Ureter (tissue), 1 donor: ENCODE results near the gene PHLDA3. TPM values are rescaled to one million over a fixed set of nuclear protein-coding genes. Genes with fewer than 3 reads are reported as not detected.

Experiments used
- DNase-seq: peaks from one replicate; pipeline ENCODE4 v3.0.0-alpha.2; 2020; ENCODE audit warnings: low spot score
- total RNA-seq: library from RNA; stranded (reverse); gene quantifications from one replicate; pipeline ENCODE4 v1.2.4, GENCODE V29; 2023
- donor health status: DM: yes; HTN: yes; CAD: no.

PHLDA3 gene
- total RNA-seq, result 75.4 TPM

GRCh38 chr1:201468844-201469644, at the start of gene PHLDA3:
Gene PHLDA3, minus strand, starts transcription at chr1:201469188. Its CDS starts 402 bp downstream, at chr1:201468786.
- DNase-seq, result peak; percentile 92

- no peak for DNase-seq
Observed at GRCh38 chr1:201518071-201518470, 49.1 kb upstream of the PHLDA3 start.

GRCh38 chr1:201517631-201518030, 48.6 kb upstream of the PHLDA3 start:
- no peak for DNase-seq

DNA sequence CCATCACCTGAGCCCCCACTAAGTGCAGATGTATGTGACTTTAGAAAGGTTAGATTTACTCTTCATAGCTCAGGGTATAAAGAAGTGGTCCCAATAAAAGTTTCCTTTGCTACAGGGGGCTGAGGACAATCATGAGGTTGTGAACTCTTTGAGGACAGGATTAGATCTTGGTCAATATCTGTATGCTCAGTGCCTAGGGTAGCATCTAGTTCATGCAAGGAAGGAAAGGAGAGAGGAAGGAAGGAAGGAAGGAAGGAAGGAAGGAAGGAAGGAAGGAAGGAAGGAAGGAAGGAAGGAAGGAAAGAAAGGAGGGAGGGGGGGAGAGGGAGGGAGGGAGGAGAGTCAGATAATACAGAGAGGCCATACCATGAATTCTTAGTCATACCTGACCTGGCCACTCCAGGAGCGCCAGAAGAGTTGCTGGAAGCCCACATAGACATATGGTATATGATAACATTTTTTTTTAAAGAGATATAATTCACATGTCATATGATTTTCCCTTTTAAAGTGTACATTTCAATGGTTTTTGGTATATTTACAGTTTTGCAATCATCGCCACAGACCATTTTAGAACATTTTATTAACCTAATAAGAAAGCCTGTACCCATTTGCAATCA, 47.6 kb upstream of the PHLDA3 start:
- DNase-seq, result no peak

DNA sequence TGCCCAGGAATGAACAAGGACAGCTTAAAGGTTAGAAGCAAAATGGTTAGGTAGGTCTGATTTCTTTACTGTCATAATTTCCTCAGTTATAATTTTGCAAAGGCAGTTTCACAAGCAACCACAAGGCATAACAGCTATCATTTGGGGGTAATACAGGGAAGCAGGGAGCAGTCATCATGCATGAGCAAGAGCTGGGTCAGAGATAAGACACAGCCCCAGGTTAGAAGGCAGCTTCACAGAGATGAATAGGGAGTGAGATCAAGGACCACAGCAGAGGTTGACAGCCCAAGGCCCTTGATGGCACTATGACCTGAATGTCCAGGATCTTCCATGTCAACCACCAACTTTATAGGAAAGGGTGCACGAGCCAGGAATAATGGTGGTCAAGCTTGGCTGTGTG, 46.9 kb upstream of the PHLDA3 start:
- no peak for DNase-seq

DNA sequence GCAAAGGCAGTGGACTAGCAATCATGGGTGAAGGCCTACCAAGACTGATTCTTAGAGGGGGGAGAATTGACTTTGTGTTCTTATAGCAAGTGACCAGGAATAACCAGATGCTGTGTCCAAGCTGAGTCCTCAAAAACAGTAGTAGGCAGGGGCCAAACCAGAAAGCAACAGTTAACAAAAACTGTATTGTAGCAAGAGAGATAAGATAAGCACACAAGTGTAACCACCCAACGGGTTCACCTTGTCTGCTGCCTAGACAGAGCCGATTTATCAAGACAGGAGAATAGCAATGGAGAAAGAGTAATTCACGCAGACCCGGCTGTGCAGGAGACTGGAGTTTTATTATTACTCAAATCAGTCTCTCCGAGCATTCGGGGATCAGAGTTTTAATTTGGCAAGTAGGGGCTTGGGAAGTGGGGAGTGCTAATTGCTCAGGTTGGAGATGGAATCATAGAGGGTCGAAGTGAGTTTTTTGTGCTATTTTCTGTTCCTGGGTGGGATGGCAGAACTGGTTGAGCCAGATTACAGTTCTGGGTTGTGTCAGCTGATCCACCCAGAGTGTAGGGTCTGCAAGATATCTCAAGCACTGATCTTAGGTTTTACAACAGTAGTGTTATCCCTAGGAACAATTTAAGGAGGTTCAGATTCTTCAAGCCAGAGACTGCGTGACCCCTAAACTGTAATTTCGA, 46.2 kb upstream of the PHLDA3 start:
- no peak for DNase-seq

- no peak for DNase-seq
Observed at GRCh38 chr1:201514466-201514865, 45.5 kb upstream of the PHLDA3 start.

DNA sequence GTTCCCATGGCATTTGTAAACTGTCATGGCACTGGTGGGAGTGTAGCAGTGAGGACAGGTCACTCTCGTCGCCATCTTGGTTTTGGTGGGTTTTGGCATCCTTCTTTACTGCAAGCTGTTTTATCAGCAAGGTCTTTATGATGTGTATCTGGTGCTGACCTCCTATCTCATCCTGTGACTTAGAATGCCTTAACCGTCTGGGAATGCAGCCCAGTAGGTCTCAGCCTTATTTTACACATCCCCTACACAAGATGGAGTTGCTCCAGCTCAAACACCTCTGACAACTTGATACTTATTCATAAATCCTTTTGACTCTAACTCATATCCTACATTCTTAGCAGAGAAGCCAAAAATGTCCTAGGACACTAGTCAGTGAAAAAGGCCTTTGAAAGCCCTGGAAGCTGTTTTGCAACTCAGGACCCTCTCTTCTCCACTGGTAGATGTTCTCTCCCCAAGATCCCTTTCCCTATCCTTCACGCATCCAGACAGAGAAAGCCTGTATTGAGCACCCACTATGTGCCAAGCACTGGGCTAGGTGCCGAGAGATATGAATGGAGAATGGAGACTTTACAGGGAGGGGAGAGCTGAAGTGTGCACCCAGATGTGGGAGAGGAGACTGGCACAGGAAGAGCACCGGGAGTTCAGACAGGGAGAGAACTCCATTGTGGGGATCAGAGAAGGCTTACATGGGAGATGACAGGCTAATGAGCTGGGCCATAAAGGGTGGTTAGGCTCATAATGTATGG, 44.7 kb upstream of the PHLDA3 start:
- no peak for DNase-seq

DNA sequence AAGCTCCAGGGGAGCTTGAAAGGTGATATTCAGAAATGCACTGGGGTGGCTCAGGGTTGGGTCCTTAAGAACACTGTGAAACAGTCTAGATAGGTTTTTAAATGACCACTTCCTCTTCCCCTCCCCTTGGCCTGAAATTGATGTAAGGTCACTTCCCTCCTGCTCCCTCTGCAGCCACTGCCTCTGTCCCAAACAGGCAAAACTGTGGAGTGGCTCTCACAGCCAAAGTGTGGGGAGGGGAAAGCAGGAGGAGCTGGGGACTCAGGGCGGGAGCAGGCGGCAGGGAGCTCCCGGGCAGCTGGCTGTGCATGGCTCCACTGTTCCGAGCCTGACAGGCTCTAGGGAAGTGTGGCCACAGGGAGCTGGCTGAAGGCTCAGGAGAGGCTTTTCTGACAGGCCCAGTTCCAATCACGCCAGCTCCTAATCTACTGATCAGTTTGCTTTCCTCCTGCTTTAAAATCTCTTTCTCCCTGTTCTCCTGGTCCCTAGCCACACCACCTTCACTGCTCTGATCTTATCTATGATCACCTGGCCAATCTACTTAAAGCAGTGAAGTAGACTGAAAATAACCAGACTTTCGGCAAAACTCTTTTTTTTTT, 43.1 kb upstream of the PHLDA3 start:
- peak; percentile 54 for DNase-seq

- DNase-seq, result no peak
Observed at GRCh38 chr1:201511396-201511940, 42.5 kb upstream of the PHLDA3 start.

- DNase-seq, result no peak
Observed at GRCh38 chr1:201510734-201511133, 41.7 kb upstream of the PHLDA3 start.

- DNase-seq, result no peak
Observed at GRCh38 chr1:201509601-201510374, 40.8 kb upstream of the PHLDA3 start.

DNA sequence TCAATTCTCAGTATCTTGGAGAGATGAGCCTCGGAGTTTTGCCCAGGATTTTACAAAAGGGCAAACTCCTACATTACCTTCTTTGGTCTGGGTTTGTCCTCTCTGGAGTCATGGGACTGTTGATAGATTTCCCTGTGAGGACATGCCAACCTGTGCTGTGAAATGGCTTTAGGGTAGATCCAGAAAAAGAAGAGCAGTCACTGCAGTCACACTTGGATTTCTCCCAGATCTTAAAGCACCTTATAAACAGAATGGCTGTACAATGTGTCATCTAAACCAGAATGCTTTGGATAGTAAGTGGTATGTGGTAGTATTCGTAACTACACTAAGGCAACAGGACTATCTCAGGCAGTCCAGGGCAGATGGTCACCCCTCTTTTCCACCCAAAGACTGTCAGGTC, 39.8 kb upstream of the PHLDA3 start:
- DNase-seq, result no peak

GRCh38 chr1:201507360-201507675, 38.3 kb upstream of the PHLDA3 start:
- no peak for DNase-seq

DNA sequence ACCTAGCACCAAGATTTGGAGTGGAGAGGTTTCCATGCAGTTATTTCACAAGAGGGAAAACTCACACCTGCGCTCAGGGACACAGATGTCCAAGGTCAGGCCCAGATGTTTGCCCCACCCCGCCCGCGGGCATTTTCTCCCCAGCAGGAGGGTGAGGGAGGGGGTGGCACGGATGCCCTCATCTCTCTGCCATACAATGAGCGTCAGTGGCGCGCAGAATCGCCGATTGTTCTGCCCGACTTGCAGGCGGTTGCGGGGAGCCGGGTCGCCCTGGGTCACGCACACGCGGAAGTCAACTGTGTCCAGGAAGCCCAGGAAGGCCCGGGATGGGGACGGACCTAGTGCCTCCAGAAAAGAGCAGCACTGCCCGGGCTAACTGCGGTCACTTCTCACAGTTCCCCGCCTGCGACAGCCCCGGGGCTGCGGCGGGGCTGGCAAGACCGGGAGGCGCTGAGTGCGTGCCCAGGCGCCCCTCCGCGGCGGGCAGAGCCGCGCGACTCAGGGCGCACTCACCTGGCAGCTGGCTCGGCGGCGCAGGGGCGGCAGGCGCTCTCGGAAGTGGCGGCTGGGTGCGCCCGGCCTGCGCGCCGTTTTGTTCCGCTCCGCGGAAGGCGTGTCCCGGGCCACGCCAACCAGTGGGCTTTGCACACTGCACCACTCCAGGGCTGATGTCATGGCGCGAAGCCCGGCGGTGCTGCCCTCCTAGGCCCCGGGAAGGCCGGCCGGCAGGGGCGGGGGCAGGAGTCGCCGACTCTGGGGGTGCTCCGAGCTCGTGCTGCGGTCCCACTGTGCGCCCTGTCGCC, 37.8 kb upstream of the PHLDA3 start, which contains the start of gene CSRP1:
Gene CSRP1, minus strand, starts transcription at position 567 of the 803 bp plus-strand sequence. CDS start 10,820 bp downstream, outside the sequence.
- peak; percentile 91 for DNase-seq

- no peak for DNase-seq
Observed at GRCh38 chr1:201506092-201506491, 37.1 kb upstream of the PHLDA3 start.

- DNase-seq, result no peak
Observed at GRCh38 chr1:201505503-201505890, 36.5 kb upstream of the PHLDA3 start.

DNA sequence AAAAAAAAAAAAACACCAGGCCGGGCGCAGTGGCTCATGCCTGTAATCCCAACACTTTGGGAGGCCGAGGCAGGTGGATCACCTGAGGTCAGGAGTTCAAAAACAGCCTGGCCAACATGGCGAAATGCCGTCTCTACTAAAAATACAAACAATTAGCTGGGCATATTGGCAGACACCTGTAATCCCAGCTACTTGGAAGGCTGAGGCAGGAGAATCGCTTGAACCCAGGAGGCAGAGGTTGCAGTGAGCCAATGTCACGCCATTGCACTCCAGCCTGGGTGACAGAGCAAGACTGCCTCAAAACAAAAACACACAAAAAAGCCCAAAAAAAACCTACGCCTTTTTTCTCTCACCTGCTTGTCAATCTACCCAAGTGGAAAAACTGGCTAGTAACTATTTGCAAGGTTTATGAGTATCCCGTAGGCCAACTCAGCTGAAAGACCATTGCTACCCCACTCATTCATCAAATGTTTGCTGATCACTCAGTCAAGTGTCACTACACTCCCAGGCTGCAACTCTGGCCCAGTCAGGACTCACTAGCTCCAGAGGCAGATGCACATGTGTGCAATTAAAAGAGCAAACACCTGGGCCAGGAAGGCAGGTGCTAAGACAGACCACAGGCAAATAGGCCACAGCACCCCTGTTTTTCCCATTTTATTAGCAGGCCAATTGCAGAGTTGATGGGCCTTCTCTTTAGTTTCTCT, 36.0 kb upstream of the PHLDA3 start:
- no peak for DNase-seq

DNA sequence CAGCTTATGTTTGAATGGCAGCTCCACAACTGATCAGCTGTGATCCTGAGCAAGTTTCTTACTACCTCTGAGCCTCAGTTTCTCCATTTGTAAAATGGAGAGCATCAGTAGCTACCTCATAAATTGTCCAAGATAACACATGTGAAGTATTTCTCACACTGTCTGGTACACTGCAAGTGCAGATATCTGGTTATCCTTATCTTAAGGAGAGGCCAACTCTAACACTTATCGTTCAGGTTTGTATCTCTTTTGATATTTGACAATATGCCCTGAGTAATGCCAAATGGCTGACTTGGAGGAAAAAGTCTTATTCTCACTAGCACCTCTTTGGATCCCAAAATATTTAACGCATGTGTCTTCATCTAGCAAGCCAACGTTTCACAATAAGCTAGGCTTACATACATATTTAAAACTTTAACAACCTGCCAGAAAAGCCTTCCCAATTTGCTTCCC, 35.2 kb upstream of the PHLDA3 start:
- no peak for DNase-seq
